ENCODE data around the gene RASA3.

DNA sequence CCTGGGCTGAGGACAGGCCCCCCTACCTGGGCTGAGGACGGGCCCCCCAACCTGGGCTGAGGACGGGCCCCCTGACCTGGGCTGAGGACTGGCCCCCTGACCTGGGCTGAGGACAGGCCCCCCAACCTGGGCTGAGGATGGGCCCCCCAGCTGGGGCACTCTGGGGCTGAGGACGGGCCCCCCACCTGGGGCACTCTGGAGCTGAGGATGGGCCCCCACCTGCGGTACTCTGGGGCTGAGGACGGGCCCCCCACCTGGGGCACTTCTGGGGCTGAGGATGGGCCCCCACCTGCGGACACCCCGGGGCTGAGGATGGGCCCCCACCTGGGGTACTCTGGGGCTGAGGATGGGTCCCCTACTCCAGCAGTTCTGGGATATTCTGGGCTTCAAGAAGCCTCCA lies 65.5 kb downstream of the RASA3 start:
- TF ChIP-seq POLR2A (IDR thresholded peaks at IDR 0.05) (no peak), CTCF (IDR thresholded peaks at IDR 0.05) (no peak)

Measured in right lobe of liver (tissue), 4 donors.